OCI-LY1 (cell line): ENCODE data around the gene MYH15.

Experiments used
- H2AFZ ChIP-seq: fragments of 200-600 bp; sonication (generic), shearing (Covaris generic); 2 replicates; pipeline ENCODE4 v1.6.0; 2014; ENCODE audit warnings: antibody characterized with exemption, mild to moderate bottlenecking, low read length
- H3F3A ChIP-seq: fragments of 200-600 bp; sonication (generic), shearing (Covaris generic); 2 replicates; pipeline ENCODE4 v1.6.0; 2014; ENCODE audit warnings: mild to moderate bottlenecking, antibody characterized with exemption, low read length, moderate library complexity; ENCODE audit not compliant: insufficient read depth
- H3K27ac ChIP-seq: fragments of 200-600 bp; sonication (generic); 2 replicates; pipeline ENCODE4 v1.5.1; 2014; ENCODE audit warnings: low read length, mixed run types, mild to moderate bottlenecking, low read depth; ENCODE audit not compliant: poor library complexity, severe bottlenecking
- H3K27me3 ChIP-seq: fragments of 200-600 bp; sonication (generic); 2 replicates; pipeline ENCODE4 v1.6.0; 2014; ENCODE audit warnings: antibody characterized with exemption, mild to moderate bottlenecking, low read length, moderate library complexity; ENCODE audit not compliant: insufficient read depth
- H3K36me3 ChIP-seq: fragments of 200-600 bp; sonication (generic); 2 replicates; pipeline ENCODE4 v1.6.1; 2014; ENCODE audit warnings: mild to moderate bottlenecking, antibody characterized with exemption, low read length, moderate library complexity, mixed read lengths; ENCODE audit not compliant: insufficient read depth
- H3K4me1 ChIP-seq: fragments of 200-600 bp; sonication (generic); 2 replicates; pipeline ENCODE4 v1.5.1; 2014; ENCODE audit warnings: mild to moderate bottlenecking, low read length, moderate library complexity; ENCODE audit not compliant: insufficient read depth, severe bottlenecking
- H3K4me2 ChIP-seq: fragments of 200-600 bp; sonication (generic), shearing (Covaris generic); 2 replicates; pipeline ENCODE4 v1.6.1; 2014; ENCODE audit warnings: low read length
- H3K4me3 ChIP-seq: fragments of 200-600 bp; sonication (generic); 2 replicates; pipeline ENCODE4 v1.5.1; 2014; ENCODE audit warnings: low read length, low read depth, mild to moderate bottlenecking, mixed read lengths; ENCODE audit not compliant: poor library complexity, severe bottlenecking
- H3K79me2 ChIP-seq: fragments of 200-600 bp; shearing (Covaris generic); 2 replicates; pipeline ENCODE4 v1.6.1; 2016; ENCODE audit warnings: mixed run types, low read length, mixed read lengths; ENCODE audit not compliant: insufficient read depth
- H3K9ac ChIP-seq: fragments of 200-600 bp; sonication (generic), shearing (Covaris generic); 2 replicates; pipeline ENCODE4 v1.6.1; 2014; ENCODE audit warnings: mild to moderate bottlenecking, low read length, mixed read lengths
- H3K9me2 ChIP-seq: fragments of 200-600 bp; sonication (generic), shearing (Covaris generic); 2 replicates; pipeline ENCODE4 v1.6.1; 2014; ENCODE audit warnings: low read depth, mild to moderate bottlenecking, low read length, mixed read lengths
- H3K9me3 ChIP-seq: fragments of 200-600 bp; shearing (Covaris generic); 2 replicates; pipeline ENCODE4 v1.6.1; 2014; ENCODE audit warnings: low read length, mixed read lengths
- H4K20me1 ChIP-seq: fragments of 200-600 bp; sonication (generic), shearing (Covaris generic); 2 replicates; pipeline ENCODE4 v1.6.0; 2016; ENCODE audit warnings: mild to moderate bottlenecking, low read length; ENCODE audit not compliant: insufficient read depth
- EZH2 ChIP-seq: fragments of 200-600 bp; sonication (generic), shearing (Covaris generic); IDR thresholded peaks from 2 replicates; pipeline ENCODE4 v1.8.0; 2017; ENCODE audit warnings: borderline replicate concordance, mixed run types, mild to moderate bottlenecking, antibody characterized with exemption, low read length, moderate library complexity, mixed read lengths
- TF ChIP-seq, protein P1 (sequence below): fragments of 200-600 bp; sonication (generic), shearing (Covaris generic); IDR thresholded peaks from 2 replicates; pipeline ENCODE4 v1.5.1; 2017; ENCODE audit warnings: mild to moderate bottlenecking, antibody characterized with exemption, low read length, moderate library complexity, mixed read lengths

Gene MYH15

DNA sequence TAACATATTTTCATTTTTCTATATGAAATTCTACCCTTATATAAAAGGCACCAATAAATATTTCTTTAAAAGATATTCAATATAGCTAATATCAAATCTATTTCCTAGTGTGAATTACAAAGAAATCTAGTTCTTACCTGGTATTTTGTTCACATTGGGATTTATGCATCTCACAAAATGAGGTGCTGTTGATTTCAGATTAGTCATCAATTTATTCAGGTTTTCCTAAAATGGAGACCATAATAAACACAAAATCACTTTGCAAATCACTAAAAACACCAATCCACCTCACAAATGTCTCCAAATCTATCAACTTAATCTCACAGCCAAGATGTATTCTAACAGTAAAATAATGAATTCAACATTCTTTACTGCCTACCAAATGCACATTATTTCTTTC is 51.2 kb downstream of the MYH15 start:
- Histone ChIP-seq H3K27me3 (no peaks in the 10 kb centered on the region), H3K9ac (no peak overlapping the region), H3K36me3 (no peaks in the 10 kb centered on the region), H3K9me2 (no peaks in the 10 kb centered on the region), H3K4me3 (no peak overlapping the region), H2AFZ (no peak overlapping the region), H3K27ac (no peak overlapping the region), H3K4me2 (no peak overlapping the region), H4K20me1 (no peaks in the 10 kb centered on the region), H3K79me2 (no peaks in the 10 kb centered on the region), H3K9me3 (no peaks in the 10 kb centered on the region), H3F3A (no peaks in the 10 kb centered on the region), H3K4me1 (no peaks in the 10 kb centered on the region)
- TF ChIP-seq, protein P1, sequence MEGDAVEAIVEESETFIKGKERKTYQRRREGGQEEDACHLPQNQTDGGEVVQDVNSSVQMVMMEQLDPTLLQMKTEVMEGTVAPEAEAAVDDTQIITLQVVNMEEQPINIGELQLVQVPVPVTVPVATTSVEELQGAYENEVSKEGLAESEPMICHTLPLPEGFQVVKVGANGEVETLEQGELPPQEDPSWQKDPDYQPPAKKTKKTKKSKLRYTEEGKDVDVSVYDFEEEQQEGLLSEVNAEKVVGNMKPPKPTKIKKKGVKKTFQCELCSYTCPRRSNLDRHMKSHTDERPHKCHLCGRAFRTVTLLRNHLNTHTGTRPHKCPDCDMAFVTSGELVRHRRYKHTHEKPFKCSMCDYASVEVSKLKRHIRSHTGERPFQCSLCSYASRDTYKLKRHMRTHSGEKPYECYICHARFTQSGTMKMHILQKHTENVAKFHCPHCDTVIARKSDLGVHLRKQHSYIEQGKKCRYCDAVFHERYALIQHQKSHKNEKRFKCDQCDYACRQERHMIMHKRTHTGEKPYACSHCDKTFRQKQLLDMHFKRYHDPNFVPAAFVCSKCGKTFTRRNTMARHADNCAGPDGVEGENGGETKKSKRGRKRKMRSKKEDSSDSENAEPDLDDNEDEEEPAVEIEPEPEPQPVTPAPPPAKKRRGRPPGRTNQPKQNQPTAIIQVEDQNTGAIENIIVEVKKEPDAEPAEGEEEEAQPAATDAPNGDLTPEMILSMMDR, result no peak
- TF ChIP-seq EZH2, result no peak

GRCh38 chr3:108455212-108455705 is 55.1 kb downstream of the MYH15 start:
- no peaks in the 10 kb centered on the region for H3K4me1 ChIP-seq
- H3K4me2 ChIP-seq, result no peak overlapping the region
- no peaks in the 10 kb centered on the region for H3F3A ChIP-seq
- H2AFZ ChIP-seq, result no peak overlapping the region
- no peak overlapping the region for H3K27ac ChIP-seq
- H3K9ac ChIP-seq, result no peak overlapping the region
- no peaks in the 10 kb centered on the region for H3K9me2 ChIP-seq
- H3K9me3 ChIP-seq, result no peaks in the 10 kb centered on the region
- no peaks in the 10 kb centered on the region for H3K36me3 ChIP-seq
- H3K27me3 ChIP-seq, result no peaks in the 10 kb centered on the region
- no peaks in the 10 kb centered on the region for H4K20me1 ChIP-seq
- H3K4me3 ChIP-seq, result no peak overlapping the region
- TF ChIP-seq EZH2, result no peak
- TF ChIP-seq, protein P1, result no peak
- no peaks in the 10 kb centered on the region for H3K79me2 ChIP-seq

GRCh38 chr3:108453565-108453964 is 56.8 kb downstream of the MYH15 start:
- no peaks in the 10 kb centered on the region for H3K36me3 ChIP-seq
- no peak overlapping the region for H3K4me3 ChIP-seq
- no peaks in the 10 kb centered on the region for H3K27me3 ChIP-seq
- no peak overlapping the region for H3K4me2 ChIP-seq
- no peaks in the 10 kb centered on the region for H3K79me2 ChIP-seq
- H3K9ac ChIP-seq, result no peak overlapping the region
- no peaks in the 10 kb centered on the region for H3K9me2 ChIP-seq
- no peak overlapping the region for H3K27ac ChIP-seq
- H3K9me3 ChIP-seq, result no peaks in the 10 kb centered on the region
- no peaks in the 10 kb centered on the region for H3K4me1 ChIP-seq
- H4K20me1 ChIP-seq, result no peaks in the 10 kb centered on the region
- no peak overlapping the region for H2AFZ ChIP-seq
- H3F3A ChIP-seq, result no peaks in the 10 kb centered on the region
- no peak for TF ChIP-seq EZH2
- TF ChIP-seq, protein P1, result no peak
